ENCODE measurements around the gene EFNA4.

Gene EFNA4

DNA sequence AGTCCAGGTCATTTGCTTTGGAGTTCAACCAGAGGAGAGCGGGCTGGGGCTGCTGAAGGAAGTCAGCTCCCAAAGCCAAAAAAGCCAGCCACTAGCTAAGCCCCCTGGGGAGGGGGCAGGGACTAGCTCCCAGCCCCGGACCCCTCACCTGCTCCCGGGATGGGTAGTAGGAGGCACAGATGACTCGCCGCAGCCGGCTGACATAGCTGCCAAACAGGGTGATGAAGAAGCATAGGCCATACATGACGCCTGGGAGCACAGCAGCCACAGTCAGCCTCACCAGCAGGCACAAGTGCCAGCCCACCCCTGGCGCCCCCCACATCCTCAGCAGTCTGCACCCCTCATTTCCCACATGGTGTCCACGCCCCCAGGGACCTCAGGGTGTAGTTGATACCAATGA is 37.4 kb upstream of the EFNA4 start:
- DNase-seq (ENCODE audit: low read depth), result no peak
- no peak overlapping the region for H3K4me3 ChIP-seq (ENCODE audit: low read length)
- no peak for TF ChIP-seq CTCF (conservative IDR thresholded peaks at IDR 0.05; ENCODE audit: low read depth, low read length)

DNA sequence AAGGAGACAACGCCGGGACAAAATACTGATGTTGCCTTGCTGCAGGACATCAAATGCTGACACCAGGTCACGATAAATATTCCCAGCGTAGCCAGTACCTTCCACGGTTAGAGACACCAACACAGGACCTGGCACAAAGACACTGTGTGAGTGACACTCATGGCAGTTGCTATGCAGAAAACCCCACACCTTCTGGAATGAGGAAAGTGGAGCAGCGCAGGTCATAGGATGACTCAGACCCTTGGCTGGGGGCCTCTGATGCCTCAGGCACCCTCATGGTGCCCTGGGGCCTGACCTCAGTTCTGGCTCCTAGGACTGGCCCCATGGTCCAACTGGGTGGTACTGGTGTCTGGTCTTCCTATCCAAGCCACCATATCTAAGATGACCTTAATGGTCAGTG is 37.0 kb upstream of the EFNA4 start:
- no peak overlapping the region for H3K4me3 ChIP-seq (ENCODE audit: low read length)
- no peak for DNase-seq (ENCODE audit: low read depth)
- TF ChIP-seq CTCF (conservative IDR thresholded peaks at IDR 0.05; ENCODE audit: low read depth, low read length), result no peak

GRCh38 chr1:155029513-155030242 is 33.9 kb upstream of the EFNA4 start:
- DNase-seq (ENCODE audit: low read depth), result no peak
- no peak overlapping the region for H3K4me3 ChIP-seq (ENCODE audit: low read length)
- TF ChIP-seq CTCF (conservative IDR thresholded peaks at IDR 0.05; ENCODE audit: low read depth, low read length), result no peak

GRCh38 chr1:155030243-155030795 is 33.2 kb upstream of the EFNA4 start:
- TF ChIP-seq CTCF (conservative IDR thresholded peaks at IDR 0.05; ENCODE audit: low read depth, low read length), result no peak
- no peak overlapping the region for H3K4me3 ChIP-seq (ENCODE audit: low read length)
- no peak for DNase-seq (ENCODE audit: low read depth)

DNA sequence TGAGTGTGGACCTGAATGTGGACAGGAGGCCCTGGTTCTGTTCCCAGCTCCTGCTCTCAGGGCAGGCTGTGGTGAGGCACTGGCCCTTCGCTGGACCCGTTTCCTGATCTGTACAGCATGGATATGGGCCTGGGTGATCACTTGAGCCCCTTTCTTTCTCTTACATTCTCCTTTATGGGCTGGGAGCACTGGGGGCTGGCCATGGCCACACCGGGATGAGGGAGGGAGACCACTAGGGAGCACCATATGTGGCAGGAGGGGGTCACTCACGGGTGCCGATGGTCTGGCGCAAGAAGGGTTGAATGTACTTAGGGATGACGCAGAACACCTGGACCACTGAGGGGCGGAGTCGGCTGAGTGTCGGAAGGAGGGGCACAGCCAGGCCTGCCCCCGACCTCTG is 32.6 kb upstream of the EFNA4 start:
- H3K4me3 ChIP-seq (ENCODE audit: low read length), result no peak overlapping the region
- no peak for DNase-seq (ENCODE audit: low read depth)
- TF ChIP-seq CTCF (conservative IDR thresholded peaks at IDR 0.05; ENCODE audit: low read depth, low read length), result no peak

GRCh38 chr1:155032886-155033285 is 30.7 kb upstream of the EFNA4 start:
- H3K4me3 ChIP-seq (ENCODE audit: low read length), result no peak overlapping the region
- DNase-seq (ENCODE audit: low read depth), result no peak
- no peak for TF ChIP-seq CTCF (conservative IDR thresholded peaks at IDR 0.05; ENCODE audit: low read depth, low read length)

DNA sequence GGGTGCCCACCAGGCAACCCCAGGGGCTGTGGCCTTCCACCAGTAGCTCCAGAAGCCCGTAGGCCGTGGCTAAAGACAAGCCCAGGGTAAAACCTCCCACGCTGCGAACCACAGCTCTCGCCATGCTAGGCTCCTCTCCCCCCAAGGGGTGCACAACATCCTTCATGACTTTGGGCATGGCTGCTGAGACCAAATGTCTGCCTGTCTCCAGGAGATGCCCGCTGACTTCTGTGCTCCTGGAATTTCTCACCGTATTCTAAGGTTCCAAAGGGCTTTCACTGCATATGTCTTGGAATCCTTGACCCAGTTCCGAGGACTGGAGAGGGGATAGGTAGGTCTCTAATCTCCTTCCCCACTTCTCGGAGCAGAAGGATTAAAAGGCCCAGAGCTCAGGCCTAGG is 30.0 kb upstream of the EFNA4 start, which contains the start of the genes DCST1 and DCST2:
TSS of gene DCST1 (plus strand) at position 301 of the 400 bp plus-strand sequence. CDS start 213 bp downstream, outside the sequence.
TSS of gene DCST2 (minus strand) at position 258 of the 400 bp plus-strand sequence. CDS start at position 178, 80 bp downstream.
- no peak for DNase-seq (ENCODE audit: low read depth)
- H3K4me3 ChIP-seq (ENCODE audit: low read length), result no peak within 1 kb of the TSS
- TF ChIP-seq CTCF (conservative IDR thresholded peaks at IDR 0.05; ENCODE audit: low read depth, low read length), result no peak
